HG02884 (cell line): ENCODE results near the gene PPM1J.

Experiments
- ATAC-seq: cut with Tn5 transposase; IDR thresholded peaks from one replicate; pipeline ENCODE4 v1.9.1; 2021; ENCODE audit warnings: mild to moderate bottlenecking, moderate library complexity; ENCODE audit not compliant: unreplicated experiment

PPM1J gene

GRCh38 chr1:112688781-112689193 is 26.3 kb downstream of the PPM1J start:
- ATAC-seq, result no peak

GRCh38 chr1:112687785-112688496 is 27.2 kb downstream of the PPM1J start:
- no peak for ATAC-seq

- no peak for ATAC-seq
Measured at GRCh38 chr1:112687361-112687760, 27.8 kb downstream of the PPM1J start.

GRCh38 chr1:112686835-112687234 is 28.3 kb downstream of the PPM1J start:
- ATAC-seq, result no peak

- no peak for ATAC-seq
Measured at GRCh38 chr1:112686417-112686816, 28.7 kb downstream of the PPM1J start.

- ATAC-seq, result no peak
Measured at GRCh38 chr1:112685913-112686312, 29.2 kb downstream of the PPM1J start.

GRCh38 chr1:112678605-112679004 is 36.5 kb downstream of the PPM1J start:
- no peak for ATAC-seq

GRCh38 chr1:112677501-112677900 is 37.6 kb downstream of the PPM1J start:
- ATAC-seq, result no peak

- no peak for ATAC-seq
Measured at GRCh38 chr1:112676543-112676942, 38.6 kb downstream of the PPM1J start.

- ATAC-seq, result no peak
Measured at GRCh38 chr1:112675728-112676381, 39.3 kb downstream of the PPM1J start.

- peak; percentile 31 for ATAC-seq
Measured at GRCh38 chr1:112674986-112675727, 40.0 kb downstream of the PPM1J start.

- peak; percentile 55 for ATAC-seq
Measured at GRCh38 chr1:112674440-112674985, 40.6 kb downstream of the PPM1J start, which contains the start of gene MOV10. TSS of gene MOV10 (plus strand) at chr1:112674659. CDS start at chr1:112674913, 254 bp downstream.

GRCh38 chr1:112673592-112674439 is 41.3 kb downstream of the PPM1J start:
- no peak for ATAC-seq

GRCh38 chr1:112672842-112673241 is 42.3 kb downstream of the PPM1J start:
- no peak for ATAC-seq

- ATAC-seq, result no peak
Measured at GRCh38 chr1:112672009-112672408, 43.1 kb downstream of the PPM1J start.

GRCh38 chr1:112666946-112667345 is 48.2 kb downstream of the PPM1J start:
- no peak for ATAC-seq

GRCh38 chr1:112665857-112666256 is 49.3 kb downstream of the PPM1J start:
- ATAC-seq, result no peak
